ENCODE data around the gene TUT1. TPM values are rescaled to one million over a fixed set of nuclear protein-coding genes. Genes with fewer than 3 reads are reported as not detected.

The TUT1 gene
- total RNA-seq, 1 donor from 2014 or later: 23.1 TPM

- H3K27ac Mint-ChIP-seq: no peak overlapping the region
- peaks cover 36% of the 10 kb centered on the region for H3K4me1 Mint-ChIP-seq (ENCODE audit: low read depth)
- no peak for TF ChIP-seq CTCF (IDR thresholded peaks at IDR 0.05; ENCODE audit: unreplicated experiment)
- H3K4me3 Mint-ChIP-seq (ENCODE audit: low read depth): peak overlapping the region; percentile 63
- DNase-seq (ENCODE audit: low spot score, unreplicated experiment): no peak
- no peaks in the 10 kb centered on the region for H3K9me3 Mint-ChIP-seq (ENCODE audit: low read depth)
- peaks cover 16% of the 10 kb centered on the region for H3K36me3 Mint-ChIP-seq (ENCODE audit: insufficient read depth)
- peaks cover 19% of the 10 kb centered on the region for H3K27me3 Mint-ChIP-seq
These were observed 12.5 kb upstream of the TUT1 start for GRCh38 chr11:62603776-62604299.

- Mint-ChIP-seq H3K27me3 (peaks cover 19% of the 10 kb centered on the region), H3K4me1 (ENCODE audit: low read depth) (peaks cover 37% of the 10 kb centered on the region), H3K9me3 (ENCODE audit: low read depth) (no peaks in the 10 kb centered on the region), H3K36me3 (ENCODE audit: insufficient read depth) (peaks cover 17% of the 10 kb centered on the region), H3K4me3 (ENCODE audit: low read depth) (peak overlapping the region; percentile 63), H3K27ac (peak overlapping the region; percentile 83)
- no peak for TF ChIP-seq CTCF (IDR thresholded peaks at IDR 0.05; ENCODE audit: unreplicated experiment)
- no peak for DNase-seq (ENCODE audit: low spot score, unreplicated experiment)
These were observed 11.7 kb upstream of the TUT1 start for GRCh38 chr11:62603072-62603408.

GRCh38 chr11:62602141-62603071 is 11.1 kb upstream of the TUT1 start:
- H3K9me3 Mint-ChIP-seq (ENCODE audit: low read depth): no peaks in the 10 kb centered on the region
- peaks cover 37% of the 10 kb centered on the region for H3K4me1 Mint-ChIP-seq (ENCODE audit: low read depth)
- H3K4me3 Mint-ChIP-seq (ENCODE audit: low read depth): peak overlapping the region; percentile 90
- no peak for DNase-seq (ENCODE audit: low spot score, unreplicated experiment)
- no peak for TF ChIP-seq CTCF (IDR thresholded peaks at IDR 0.05; ENCODE audit: unreplicated experiment)
- peaks cover 19% of the 10 kb centered on the region for H3K27me3 Mint-ChIP-seq
- H3K27ac Mint-ChIP-seq: peak overlapping the region; percentile 96
- H3K36me3 Mint-ChIP-seq (ENCODE audit: insufficient read depth): peaks cover 21% of the 10 kb centered on the region

- peak; percentile 99 for DNase-seq (ENCODE audit: low spot score, unreplicated experiment)
- no peak for TF ChIP-seq CTCF (IDR thresholded peaks at IDR 0.05; ENCODE audit: unreplicated experiment)
- peak within 1 kb of the TSS; percentile 96 for H3K27ac Mint-ChIP-seq
- peaks cover 27% of the 10 kb centered on the region for H3K36me3 Mint-ChIP-seq (ENCODE audit: insufficient read depth)
- H3K4me3 Mint-ChIP-seq (ENCODE audit: low read depth): peak within 1 kb of the TSS; percentile 90
- no peaks in the 10 kb centered on the region for H3K9me3 Mint-ChIP-seq (ENCODE audit: low read depth)
- peaks cover 35% of the 10 kb centered on the region for H3K4me1 Mint-ChIP-seq (ENCODE audit: low read depth)
- H3K27me3 Mint-ChIP-seq: peaks cover 19% of the 10 kb centered on the region
These were observed 10.2 kb upstream of the TUT1 start, which contains the start of gene MTA2 for GRCh38 chr11:62601372-62602140. Gene MTA2 (minus strand): TSS chr11:62601865. CDS start chr11:62601450, 415 bp downstream.

GRCh38 chr11:62601122-62601371 is 9.7 kb upstream of the TUT1 start:
- Mint-ChIP-seq H3K27me3 (peaks cover 19% of the 10 kb centered on the region), H3K27ac (peak overlapping the region; percentile 95), H3K4me1 (ENCODE audit: low read depth) (peaks cover 35% of the 10 kb centered on the region), H3K9me3 (ENCODE audit: low read depth) (no peaks in the 10 kb centered on the region), H3K4me3 (ENCODE audit: low read depth) (peak overlapping the region; percentile 90), H3K36me3 (ENCODE audit: insufficient read depth) (peaks cover 28% of the 10 kb centered on the region)
- TF ChIP-seq CTCF (IDR thresholded peaks at IDR 0.05; ENCODE audit: unreplicated experiment): no peak
- no peak for DNase-seq (ENCODE audit: low spot score, unreplicated experiment)

Measured in progenitor cell of endocrine pancreas (in vitro differentiated cells).